Islet precursor cell (in vitro differentiated cells): ENCODE measurements around the gene TOX4.
A peak's percentile ranks its signal among the peaks of the same experiment; 100 is the strongest.

ENCODE experiments used
- DNase-seq: peaks from one replicate; pipeline ENCODE4 v3.0.0-alpha.2; 2018

The TOX4 gene

GRCh38 chr14:21505012-21505553 lies 28.1 kb downstream of the TOX4 start:
- DNase-seq = no peak

GRCh38 chr14:21506557-21506956 lies 29.6 kb downstream of the TOX4 start:
- no peak for DNase-seq

GRCh38 chr14:21509432-21510143 lies 32.6 kb downstream of the TOX4 start:
- no peak for DNase-seq

GRCh38 chr14:21510735-21511657 lies 34.0 kb downstream of the TOX4 start, which contains the start of gene METTL3:
TSS of gene METTL3 (minus strand) at chr14:21511340. CDS start at chr14:21511223, 117 bp downstream.
- DNase-seq = peak; percentile 98

- no peak for DNase-seq
Observed at GRCh38 chr14:21514341-21514740, 37.3 kb downstream of the TOX4 start.

- DNase-seq = no peak
Observed at GRCh38 chr14:21518725-21519124, 41.7 kb downstream of the TOX4 start.

- no peak for DNase-seq
Observed at GRCh38 chr14:21520767-21521166, 43.8 kb downstream of the TOX4 start.

- DNase-seq = no peak
Observed at GRCh38 chr14:21521501-21521900, 44.5 kb downstream of the TOX4 start.

GRCh38 chr14:21523203-21523602 lies 46.2 kb downstream of the TOX4 start:
- no peak for DNase-seq

GRCh38 chr14:21524575-21525490 lies 47.8 kb downstream of the TOX4 start:
- DNase-seq = no peak

GRCh38 chr14:21525571-21525961 lies 48.6 kb downstream of the TOX4 start:
- peak; percentile 69 for DNase-seq

- peak; percentile 93 for DNase-seq
Observed at GRCh38 chr14:21525962-21526671, 49.1 kb downstream of the TOX4 start, which contains the start of gene SALL2. TSS of gene SALL2 (minus strand) at chr14:21526346. CDS start at chr14:21526127, 219 bp downstream.

- peak; percentile 60 for DNase-seq
Observed at GRCh38 chr14:21526672-21527317, 49.8 kb downstream of the TOX4 start.

- no peak for DNase-seq
Observed at GRCh38 chr14:21527318-21527679, 50.3 kb downstream of the TOX4 start.

- DNase-seq = no peak
Observed at GRCh38 chr14:21528381-21529348, 51.7 kb downstream of the TOX4 start.

GRCh38 chr14:21529515-21529914 lies 52.5 kb downstream of the TOX4 start:
- no peak for DNase-seq

GRCh38 chr14:21533294-21533693 lies 56.3 kb downstream of the TOX4 start:
- DNase-seq = no peak

- DNase-seq = peak; percentile 54
Observed at GRCh38 chr14:21534576-21534975, 57.6 kb downstream of the TOX4 start.

GRCh38 chr14:21535545-21536417 lies 58.8 kb downstream of the TOX4 start:
- no peak for DNase-seq
